ENCODE data around the gene KCNIP1.

- TF ChIP-seq SETDB1 (IDR thresholded peaks at IDR 0.05; ENCODE audit: insufficient read length, low read length) (no peak), ZNF114 (tag by site-specific recombination; IDR thresholded peaks at IDR 0.05) (no peak), MEIS1 (CRISPR knock-in tag; IDR thresholded peaks at IDR 0.05; ENCODE audit: borderline replicate concordance) (no peak), ZNF530 (tag by site-specific recombination; IDR thresholded peaks at IDR 0.05; ENCODE audit: low read depth) (no peak), ATF2 (tag by site-specific recombination; IDR thresholded peaks at IDR 0.05; ENCODE audit: low read depth) (no peak), BCL11A (tag by site-specific recombination; IDR thresholded peaks at IDR 0.05; ENCODE audit: low read depth) (no peak)
- TF ChIP-seq, protein P1, sequence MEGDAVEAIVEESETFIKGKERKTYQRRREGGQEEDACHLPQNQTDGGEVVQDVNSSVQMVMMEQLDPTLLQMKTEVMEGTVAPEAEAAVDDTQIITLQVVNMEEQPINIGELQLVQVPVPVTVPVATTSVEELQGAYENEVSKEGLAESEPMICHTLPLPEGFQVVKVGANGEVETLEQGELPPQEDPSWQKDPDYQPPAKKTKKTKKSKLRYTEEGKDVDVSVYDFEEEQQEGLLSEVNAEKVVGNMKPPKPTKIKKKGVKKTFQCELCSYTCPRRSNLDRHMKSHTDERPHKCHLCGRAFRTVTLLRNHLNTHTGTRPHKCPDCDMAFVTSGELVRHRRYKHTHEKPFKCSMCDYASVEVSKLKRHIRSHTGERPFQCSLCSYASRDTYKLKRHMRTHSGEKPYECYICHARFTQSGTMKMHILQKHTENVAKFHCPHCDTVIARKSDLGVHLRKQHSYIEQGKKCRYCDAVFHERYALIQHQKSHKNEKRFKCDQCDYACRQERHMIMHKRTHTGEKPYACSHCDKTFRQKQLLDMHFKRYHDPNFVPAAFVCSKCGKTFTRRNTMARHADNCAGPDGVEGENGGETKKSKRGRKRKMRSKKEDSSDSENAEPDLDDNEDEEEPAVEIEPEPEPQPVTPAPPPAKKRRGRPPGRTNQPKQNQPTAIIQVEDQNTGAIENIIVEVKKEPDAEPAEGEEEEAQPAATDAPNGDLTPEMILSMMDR (tag by site-specific recombination; IDR thresholded peaks at IDR 0.05) = no peak
- TF ChIP-seq, protein P2, sequence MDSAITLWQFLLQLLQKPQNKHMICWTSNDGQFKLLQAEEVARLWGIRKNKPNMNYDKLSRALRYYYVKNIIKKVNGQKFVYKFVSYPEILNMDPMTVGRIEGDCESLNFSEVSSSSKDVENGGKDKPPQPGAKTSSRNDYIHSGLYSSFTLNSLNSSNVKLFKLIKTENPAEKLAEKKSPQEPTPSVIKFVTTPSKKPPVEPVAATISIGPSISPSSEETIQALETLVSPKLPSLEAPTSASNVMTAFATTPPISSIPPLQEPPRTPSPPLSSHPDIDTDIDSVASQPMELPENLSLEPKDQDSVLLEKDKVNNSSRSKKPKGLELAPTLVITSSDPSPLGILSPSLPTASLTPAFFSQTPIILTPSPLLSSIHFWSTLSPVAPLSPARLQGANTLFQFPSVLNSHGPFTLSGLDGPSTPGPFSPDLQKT (IDR thresholded peaks at IDR 0.05; ENCODE audit: borderline replicate concordance, low read depth, low read length) = no peak
These were observed 227.2 kb downstream of the KCNIP1 start for GRCh38 chr5:170731052-170731451.

All from HEK293 (cell line).